UCSD-AML1 (cell line): Measurements from ENCODE around the gene DDO.

ENCODE experiments used
- DNase-seq: peaks from one replicate; lab custom pipeline; 2025; ENCODE audit not compliant: unreplicated experiment; lab: John Stamatoyannopoulos, UW

The DDO gene, protein sequence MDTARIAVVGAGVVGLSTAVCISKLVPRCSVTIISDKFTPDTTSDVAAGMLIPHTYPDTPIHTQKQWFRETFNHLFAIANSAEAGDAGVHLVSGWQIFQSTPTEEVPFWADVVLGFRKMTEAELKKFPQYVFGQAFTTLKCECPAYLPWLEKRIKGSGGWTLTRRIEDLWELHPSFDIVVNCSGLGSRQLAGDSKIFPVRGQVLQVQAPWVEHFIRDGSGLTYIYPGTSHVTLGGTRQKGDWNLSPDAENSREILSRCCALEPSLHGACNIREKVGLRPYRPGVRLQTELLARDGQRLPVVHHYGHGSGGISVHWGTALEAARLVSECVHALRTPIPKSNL

DNA sequence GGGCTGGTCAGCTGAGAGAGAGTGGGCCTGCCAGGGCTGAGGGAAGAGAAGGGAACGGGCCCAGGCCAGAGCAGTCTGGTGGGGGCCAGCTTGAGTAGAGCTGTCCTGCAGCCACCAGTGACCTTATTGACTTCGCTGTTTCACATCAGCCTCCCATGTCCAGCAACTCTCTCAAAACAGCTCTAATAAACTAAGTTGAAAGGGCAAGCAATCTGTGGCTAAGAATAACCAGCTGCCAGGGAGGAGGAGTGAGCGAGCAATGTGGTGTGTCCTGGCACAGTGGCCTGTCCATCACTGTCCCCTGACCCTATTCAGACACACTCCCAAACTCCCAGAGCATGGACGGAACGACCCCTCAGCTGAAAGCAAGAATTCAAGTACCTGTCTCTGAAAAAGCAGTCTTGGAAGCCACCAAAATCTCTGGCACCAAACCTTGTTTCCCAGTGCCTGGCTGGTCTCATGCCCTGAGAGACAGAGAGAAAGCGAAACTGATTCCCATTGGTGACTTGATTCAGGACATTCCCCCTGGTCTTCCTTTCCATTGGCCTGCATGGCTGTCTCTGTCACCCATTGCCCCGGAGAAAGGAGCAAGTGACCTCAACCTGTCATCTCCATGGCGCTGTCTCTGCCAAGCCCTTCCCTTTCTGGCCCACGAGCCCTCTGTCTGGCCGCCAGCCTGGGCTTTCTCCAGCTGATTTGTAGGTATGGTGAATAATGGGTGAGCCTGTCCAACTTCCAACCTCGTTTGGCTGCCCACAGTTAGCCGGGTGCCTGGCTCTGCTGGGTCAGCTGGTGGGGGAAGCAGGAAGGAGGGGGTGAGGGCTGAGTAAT, at the start of gene DDO:
TSS of gene DDO (minus strand) at position 490 of the 831 bp plus-strand sequence. CDS start 2,113 bp downstream, outside the sequence.
- peak; percentile 57 for DNase-seq

DNA sequence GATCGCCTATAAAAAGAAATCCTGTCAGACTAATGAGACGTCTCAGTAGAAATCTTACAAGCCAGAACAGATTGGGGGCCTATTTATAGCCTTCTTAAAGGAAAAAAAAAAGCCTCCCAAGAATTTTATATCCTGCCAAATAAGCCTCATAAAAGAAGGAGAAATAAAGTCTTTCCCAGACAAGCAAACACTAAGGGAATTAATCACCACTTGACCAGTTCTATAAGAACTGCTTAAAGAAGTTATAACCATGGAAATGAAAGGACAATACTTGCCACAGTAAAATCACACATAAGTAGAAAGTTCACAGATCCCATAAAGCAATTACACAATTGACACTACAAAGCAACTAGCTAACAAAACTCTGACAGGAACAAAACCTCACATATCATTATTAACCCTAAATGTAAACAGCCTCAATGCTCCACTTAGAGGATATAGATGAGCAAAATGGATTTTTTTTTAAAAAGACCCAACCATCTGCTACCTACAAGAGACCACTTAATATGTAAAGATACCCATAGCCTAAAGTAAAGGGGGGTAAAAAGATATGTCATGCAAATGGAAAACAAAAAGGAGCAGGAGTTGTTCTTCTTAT, 47.6 kb upstream of the DDO start:
- DNase-seq, result no peak

DNA sequence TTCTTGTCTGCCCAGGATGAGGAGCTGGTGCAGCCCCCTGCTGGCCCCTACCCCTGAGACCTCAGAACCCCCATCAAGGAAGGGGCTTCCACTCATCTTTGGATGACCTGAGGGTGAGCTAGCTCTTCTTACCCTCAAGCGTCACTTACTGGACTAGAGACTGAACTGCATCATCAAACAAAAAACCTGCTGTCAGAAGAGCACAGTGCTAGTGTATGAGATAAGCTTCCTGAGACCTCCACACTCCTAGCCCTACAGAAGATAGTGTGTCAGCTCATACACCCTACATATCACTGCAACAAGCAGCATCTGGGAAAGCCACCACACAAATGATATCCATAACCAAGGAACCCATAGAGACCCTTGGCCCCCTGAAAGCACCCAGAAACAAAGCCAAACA, 46.0 kb upstream of the DDO start:
- DNase-seq, result no peak

DNA sequence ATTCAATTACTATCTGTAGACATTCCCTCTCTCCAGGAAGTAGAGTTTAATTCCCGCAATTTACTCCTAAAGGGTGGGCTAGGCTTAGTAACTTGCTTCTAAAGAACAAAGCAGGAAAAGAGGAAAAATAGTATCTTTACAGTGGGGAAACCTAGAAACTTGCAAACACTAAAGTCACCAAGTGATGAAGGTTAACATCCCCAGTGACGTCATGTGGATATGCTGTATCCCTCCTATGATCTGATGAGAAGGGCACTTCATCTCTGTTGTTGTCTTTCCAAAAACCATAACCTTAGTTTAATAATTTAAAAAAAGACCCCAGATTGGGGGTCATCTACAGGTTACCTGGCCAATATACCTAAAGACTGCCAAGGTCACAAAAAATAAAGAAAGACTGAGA, 43.8 kb upstream of the DDO start:
- DNase-seq, result no peak

DNA sequence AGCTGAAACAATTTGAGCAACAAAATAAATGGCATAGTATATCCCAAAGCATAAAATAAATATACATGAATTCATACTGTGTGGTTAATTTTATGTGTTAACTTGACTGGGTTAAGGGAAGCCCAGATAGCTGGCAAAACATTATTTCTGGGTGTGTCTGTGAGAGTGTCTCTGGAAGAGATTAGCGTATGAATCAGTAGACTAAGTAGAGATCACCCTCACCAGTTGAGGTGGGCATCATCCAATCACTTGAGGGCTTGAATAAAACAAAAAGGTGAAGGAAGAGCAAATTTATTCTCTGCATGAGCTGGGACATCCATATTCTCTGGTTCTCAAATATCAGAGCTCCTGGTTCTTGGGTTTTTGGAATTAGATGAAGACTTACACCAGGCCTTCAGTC, 43.1 kb upstream of the DDO start:
- no peak for DNase-seq

DNA sequence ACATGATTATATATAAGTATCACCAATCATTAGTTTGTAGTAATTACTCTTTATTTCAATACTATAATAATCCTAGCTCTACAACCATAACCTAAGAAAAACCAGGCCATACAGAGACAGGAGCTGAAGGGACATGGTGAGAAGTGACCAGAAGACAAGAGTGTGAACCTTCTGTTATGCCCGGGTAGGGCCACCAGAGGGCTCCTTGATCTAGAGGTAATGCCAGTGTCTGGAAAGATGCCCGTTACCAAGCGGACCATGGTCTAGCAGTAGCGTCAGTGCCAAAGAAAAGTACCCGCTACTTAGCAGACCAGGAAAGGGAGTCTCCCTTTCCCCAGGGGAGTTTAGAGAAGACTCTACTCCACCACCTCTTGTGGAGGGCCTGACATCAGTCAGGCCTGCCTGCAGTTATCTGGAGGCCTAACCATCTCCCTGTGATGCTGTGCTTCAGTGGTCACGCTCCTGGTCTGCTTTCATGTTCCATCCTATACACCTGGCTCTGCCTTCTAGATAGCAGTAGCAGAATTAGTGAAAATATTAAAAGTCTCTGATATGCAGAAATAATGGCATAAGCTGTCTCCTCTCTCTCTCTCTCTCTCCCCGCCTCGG, 42.3 kb upstream of the DDO start:
- DNase-seq, result peak; percentile 29

DNA sequence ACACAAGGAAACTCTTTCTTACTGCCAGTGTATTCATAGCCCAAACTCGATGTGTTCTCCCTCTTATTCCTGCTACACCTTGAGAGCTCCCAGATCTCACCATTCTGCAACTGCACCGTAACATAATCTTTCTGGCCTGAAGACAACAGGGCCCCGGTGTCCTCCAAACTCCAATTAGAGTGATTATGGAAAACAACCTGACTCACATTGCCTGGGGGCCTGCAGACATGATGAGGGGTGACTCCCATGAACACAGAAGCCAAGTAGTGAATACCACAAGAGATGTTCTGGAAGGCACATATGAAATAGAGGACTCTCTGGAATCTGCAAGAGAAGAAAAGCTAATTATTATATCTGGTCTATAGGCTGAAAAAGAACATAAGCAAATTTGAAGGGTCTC, 41.3 kb upstream of the DDO start:
- DNase-seq, result no peak

DNA sequence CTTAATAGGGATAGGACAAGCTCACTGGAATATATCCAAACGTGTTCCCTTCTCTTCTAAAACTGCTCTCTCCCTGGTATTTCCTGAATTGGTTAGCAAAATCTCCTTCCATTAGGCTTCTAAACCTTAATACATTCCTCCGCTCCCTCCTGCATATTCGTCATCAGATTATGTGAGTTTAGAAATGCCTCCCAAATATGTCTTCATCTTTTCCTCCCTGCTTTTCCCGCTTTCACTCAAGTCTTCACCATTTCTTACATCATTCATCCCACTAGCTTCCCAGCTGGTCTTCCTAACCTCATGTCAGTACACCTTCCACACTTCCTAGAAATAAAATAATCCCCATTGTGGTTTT, 34.1 kb upstream of the DDO start:
- DNase-seq, result no peak

DNA sequence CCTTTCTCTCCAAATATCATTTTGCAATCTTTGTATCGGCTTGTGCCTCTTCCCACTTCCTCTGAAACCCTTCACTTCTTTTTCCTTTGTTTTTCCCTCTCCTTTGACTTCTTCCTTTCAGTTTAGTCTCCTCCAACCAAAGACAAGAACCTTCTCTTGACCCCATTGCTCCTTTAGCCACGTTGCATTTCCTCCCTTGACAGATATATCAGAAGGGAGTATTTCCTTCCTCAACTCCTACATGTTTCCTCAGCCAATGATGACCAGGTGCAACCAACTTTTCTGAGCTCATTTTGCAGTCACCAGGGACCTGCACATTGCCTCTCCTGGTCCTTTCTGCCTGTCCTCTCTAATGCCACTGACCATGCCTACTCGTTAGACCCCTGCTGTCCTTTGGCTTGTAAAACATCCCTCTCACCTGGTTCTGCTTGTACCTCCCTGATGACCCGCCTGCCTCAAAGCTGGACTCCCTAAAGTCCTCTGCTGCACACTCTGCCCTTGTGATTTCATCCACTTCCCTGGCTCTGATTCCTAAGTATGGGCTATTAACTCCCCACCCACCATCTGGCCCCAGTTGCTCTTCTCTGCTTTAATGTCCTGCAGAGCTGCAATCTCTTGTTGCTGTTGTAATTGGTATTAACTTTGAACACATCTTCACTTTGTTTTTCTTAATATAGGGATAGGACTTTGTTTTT, 33.6 kb upstream of the DDO start:
- DNase-seq, result peak; percentile 19

DNA sequence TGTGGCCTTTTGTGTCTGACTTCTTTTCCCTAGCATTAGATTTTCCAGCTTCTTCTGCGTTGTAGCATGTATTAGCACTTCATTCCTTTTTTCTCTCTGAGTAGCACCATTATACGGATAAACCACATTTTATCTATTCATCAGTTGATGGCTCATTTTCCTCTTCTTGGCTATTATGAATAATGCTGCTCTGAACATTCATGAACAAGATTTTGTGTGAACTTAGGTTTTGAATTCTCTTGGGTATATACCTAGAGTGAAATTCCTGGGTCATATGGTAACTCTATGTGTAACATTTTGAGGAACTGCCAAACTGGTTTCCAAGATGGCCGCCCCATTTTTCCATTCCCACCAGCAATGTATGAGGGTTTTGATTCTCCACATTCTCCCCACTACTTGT, 32.4 kb upstream of the DDO start:
- DNase-seq, result no peak

DNA sequence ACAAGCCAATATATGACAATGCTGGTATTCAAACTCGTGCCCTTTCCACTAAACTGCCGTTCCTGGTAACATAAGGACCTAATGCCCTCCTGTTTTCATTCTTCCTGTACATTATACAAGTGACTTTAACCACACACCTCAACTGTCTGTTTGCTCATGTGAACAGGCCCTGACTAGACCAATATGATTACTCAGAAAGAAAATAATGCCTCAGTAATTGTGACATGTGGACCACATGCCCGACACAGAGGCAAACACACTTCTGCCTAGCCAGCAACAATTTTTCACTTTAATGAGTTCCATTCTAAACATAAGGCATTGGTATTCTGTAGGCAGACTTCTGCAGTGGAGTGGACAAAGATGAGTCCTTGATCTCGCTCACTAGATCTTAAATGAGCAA, 31.0 kb upstream of the DDO start:
- DNase-seq, result no peak

DNA sequence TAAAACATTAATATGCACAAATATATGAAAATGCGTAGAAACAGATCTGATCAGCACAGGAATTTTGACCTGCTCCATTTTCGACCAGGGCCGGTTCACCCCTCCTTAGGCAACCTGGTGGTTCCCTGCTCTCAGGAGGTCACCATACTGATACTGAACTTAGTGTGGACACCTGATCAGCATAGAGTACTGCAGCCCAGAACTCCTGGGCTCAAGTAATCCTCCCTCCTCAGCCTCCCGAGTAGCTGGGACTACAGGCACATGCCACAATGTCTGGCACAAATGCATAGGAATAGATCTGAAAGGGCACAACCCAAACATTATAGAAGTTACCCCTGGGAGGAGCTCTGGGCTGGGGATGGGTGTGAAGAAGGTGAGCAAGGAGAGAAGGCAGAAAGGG, 24.7 kb upstream of the DDO start:
- DNase-seq, result no peak

DNA sequence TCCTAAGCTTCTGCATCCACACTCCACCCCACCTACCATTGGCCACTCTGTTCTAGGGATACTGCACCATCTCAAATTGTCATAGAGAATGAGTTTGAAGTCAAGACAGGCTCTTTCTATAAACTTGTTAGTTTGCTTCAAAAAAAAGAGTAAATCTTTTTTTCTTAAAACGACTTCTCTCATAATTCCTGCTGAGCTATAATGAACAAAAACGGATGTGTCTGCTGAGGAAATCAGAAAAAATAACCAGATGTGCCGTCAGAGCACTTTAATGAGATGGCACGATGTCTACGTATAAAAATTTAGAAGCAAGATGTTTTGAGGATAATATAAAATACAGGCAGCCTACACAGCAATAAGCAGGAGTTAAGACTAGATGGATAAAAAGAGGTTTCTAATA, 24.0 kb upstream of the DDO start:
- no peak for DNase-seq

DNA sequence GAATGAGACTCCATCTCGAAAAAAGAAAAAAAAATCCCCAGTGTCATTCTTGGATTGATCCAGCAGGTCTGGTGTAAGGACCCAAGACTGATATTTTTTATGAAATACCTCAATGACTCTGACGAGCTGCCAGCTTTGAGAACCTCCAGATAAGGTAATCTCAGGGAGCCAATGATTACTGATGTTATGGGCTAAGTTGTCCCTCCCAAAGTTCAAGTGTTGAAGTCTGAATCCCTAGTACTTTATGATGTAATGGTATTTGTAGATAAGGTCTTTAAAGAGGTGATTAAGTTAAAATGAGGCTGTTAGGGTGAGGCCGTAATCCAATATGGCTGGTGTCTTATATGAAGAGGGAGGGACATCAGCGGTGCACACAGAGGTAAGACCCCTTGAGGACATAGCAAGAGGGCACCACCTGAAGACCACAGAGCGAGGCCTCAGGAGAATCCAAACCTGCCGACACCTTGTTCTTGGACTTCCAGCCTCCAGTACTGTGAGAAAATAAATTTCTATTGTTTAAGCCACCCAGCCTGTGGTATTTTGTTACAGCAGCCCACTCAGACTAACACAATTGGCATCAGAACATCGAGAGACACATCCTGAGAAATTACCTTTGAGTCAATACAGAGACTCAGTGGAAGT, 19.7 kb upstream of the DDO start:
- DNase-seq, result no peak

DNA sequence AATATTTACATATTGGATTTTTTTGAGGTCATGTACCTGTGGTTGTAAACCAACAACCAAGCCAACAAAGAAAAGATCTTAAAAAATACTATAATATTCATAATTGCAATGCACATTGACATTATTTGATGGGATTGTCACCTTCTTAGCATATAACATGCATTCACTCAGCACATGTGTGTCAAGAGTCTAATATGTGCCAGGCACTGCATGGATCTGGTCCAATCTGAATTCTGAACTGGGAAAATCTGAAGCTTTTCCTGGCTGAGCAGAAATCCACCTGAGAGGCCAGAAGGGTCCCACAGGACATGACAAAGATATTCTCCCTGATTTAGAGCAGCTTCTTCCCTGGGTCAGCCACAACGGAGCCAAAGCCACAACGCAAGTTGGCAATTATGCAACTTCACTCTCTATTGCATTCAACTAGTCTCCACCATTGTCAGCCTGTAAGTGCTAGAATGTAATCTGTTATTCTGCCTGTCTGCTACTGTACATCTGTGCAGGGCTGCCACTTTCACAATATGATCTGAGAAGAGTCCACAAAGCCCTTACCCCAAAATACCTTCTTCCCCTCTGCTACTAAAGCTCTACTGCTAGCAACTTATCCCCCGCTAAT, 17.0 kb upstream of the DDO start:
- DNase-seq, result no peak

DNA sequence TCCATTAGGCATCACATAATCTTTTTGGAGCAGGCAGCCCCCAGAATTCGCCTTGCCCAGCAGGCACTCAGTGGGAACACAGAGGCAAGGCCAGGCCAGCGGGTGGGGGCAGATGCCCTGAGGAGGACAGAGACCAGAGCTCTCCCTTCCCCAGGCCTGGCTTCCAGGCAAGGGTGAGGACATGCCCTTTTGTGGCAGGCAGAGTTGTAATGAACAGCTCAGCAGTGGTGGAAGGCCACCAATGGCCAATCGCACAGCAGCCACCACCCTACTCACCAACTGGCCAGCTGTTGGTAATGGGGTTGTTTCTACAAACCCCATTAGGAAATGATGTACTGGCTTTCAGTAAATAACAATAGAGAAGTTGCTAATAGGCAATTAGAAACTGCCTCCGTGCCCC, 15.4 kb upstream of the DDO start:
- no peak for DNase-seq

DNA sequence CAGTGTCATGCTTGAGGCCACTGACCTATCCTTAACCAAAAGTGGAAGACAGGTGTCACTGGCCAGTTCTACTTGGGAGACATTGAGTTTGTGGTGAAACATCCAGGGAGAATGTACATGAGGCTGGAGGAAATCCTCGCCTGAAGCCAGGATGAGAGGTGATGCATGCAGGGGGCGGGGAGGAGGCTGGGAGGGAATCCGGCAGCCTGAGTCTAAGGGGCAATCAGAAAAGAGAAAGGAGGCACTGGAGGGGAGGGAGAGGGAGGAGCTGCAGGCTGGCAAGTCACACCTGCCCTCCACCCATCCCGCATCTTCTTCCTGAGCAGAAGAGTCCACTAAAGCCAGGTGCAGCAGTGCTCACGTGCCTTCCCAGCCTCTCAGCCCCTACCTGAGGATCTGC, 14.9 kb upstream of the DDO start:
- DNase-seq, result no peak

DNA sequence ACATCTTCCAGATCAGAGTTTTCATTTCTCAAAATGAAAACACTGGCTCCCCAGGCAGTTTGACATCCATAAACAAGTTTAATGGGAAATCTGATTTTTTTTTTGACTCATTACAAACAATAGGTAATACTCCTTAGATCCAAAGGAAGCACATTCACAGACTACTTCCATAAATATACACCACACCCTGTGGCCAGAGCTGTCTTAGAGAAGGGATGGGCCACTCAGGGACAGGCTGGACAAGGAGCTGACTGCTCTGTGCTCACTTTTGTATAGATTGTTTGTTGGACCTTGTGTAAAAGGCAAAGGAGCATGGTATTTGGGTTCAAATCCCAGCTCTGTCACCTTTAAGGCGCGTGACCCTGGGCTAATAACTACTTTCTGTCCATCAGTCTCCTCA, 12.8 kb upstream of the DDO start:
- DNase-seq, result no peak

DNA sequence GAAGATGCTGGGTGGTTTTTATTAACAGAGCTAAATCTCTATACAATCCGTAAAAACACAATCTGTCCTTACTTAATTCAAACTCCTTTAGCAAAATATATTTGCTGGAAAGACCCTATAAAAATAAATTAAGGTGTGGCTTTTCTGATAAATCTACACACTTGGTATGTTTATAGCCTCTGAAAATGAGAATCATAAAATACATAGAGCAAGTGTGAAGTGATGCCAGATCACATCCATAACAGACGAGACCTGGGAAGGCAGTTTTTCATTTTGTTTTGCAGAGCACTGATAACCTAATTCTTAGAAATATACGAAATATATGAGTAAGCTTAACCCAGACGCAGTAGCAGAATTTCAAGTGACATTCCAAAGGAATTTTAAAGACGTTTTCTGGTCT, 10.4 kb upstream of the DDO start:
- DNase-seq, result no peak

DNA sequence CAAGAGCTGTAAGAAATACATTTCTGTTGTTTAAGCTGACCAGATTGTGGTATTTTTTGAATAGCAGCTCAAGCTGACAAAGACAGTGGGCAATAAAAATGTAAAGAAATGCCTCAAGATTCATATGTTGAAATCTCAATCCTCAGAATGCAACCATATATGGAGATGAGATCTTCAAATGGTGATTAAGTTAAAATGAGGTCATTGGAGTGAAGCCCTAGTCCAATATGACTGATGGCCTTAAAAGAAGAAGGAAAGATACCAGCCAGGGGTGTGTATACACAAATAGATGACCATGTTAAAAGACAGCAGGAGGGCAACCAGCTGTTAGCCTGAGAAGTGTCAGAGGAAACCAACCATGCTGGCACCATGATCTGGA, 7.1 kb upstream of the DDO start:
- no peak for DNase-seq
